Natural killer cell (primary cell): ENCODE results near the gene BRD9. TPM values are rescaled to one million over a fixed set of nuclear protein-coding genes. Genes with fewer than 3 reads are reported as not detected.
A peak's percentile ranks its signal among the peaks of the same experiment; 100 is the strongest.

Source experiments
- ATAC-seq, 3 donors: fragments of 150-1000 bp in 2 of 3; fragments of 200-7000 bp in 1 of 3; cut with Tn5 transposase; 1 replicate in 1 of 3; 2 replicates in 2 of 3; pipeline ENCODE4 v1.10.0; 2021; ENCODE audit warnings: mild to moderate bottlenecking in 2 of 3, moderate library complexity in 2 of 3
- DNase-seq, 2 donors: peaks; one replicate each; pipeline versions ENCODE4 v3.0.0 to v3.0.0-alpha.2; 2013 to 2021; ENCODE audit warnings: mixed read lengths in 1 of 2
- H3K27ac ChIP-seq: one replicate; pipeline ENCODE4 v1.5.1; 2013; ENCODE audit warnings: mild to moderate bottlenecking, low read length
- H3K27me3 ChIP-seq: one replicate; pipeline ENCODE4 v1.6.1; 2013; ENCODE audit warnings: low read length; ENCODE audit not compliant: control insufficient read depth, insufficient read depth
- H3K36me3 ChIP-seq: one replicate; pipeline ENCODE4 v1.6.1; 2013; ENCODE audit warnings: low read length; ENCODE audit not compliant: control insufficient read depth, insufficient read depth
- H3K4me1 ChIP-seq: one replicate; pipeline ENCODE4 v1.6.1; 2013; ENCODE audit warnings: low read length; ENCODE audit not compliant: control insufficient read depth, insufficient read depth
- H3K4me3 ChIP-seq: one replicate; pipeline ENCODE4 v1.5.1; 2013; ENCODE audit warnings: low read length
- H3K9me3 ChIP-seq: one replicate; pipeline ENCODE4 v1.6.1; 2013; ENCODE audit warnings: low read length; ENCODE audit not compliant: control insufficient read depth, insufficient read depth
- H3K27ac Mint-ChIP-seq, 2 donors: one replicate each; pipeline ENCODE4 v1.8.0; 2022; ENCODE audit warnings: mild to moderate bottlenecking in 2 of 2, mixed read lengths in 2 of 2, moderate library complexity in 1 of 2
- H3K27me3 Mint-ChIP-seq, 2 donors: one replicate each; pipeline ENCODE4 v1.8.0; 2022; ENCODE audit warnings: low read depth in 2 of 2, mixed read lengths in 2 of 2
- H3K36me3 Mint-ChIP-seq: one replicate; pipeline ENCODE4 v1.8.0; 2022; ENCODE audit warnings: mixed read lengths
- H3K4me1 Mint-ChIP-seq, 2 donors: one replicate each; pipeline ENCODE4 v1.8.0; 2022; ENCODE audit warnings: mixed read lengths in 2 of 2
- H3K4me3 Mint-ChIP-seq: one replicate; pipeline ENCODE4 v1.8.0; 2022; ENCODE audit warnings: mild to moderate bottlenecking, moderate library complexity, mixed read lengths
- H3K9me3 Mint-ChIP-seq, 2 donors: one replicate each; pipeline ENCODE4 v1.8.0; 2022; ENCODE audit warnings: mixed read lengths in 2 of 2
- WGBS: methylation state at CpG from one replicate; pipeline ENCODE4 v1.1.7; 2013; ENCODE audit warnings: missing lambda C conversion rate; ENCODE audit not compliant: insufficient coverage; 5-methylcytosine and 5-hydroxymethylcytosine counted together
- intact Hi-C: fragments of 100-400 bp; cut with micrococcal nuclease; formaldehyde crosslinking; loops from one replicate; pipeline ENCODE4 v1.14.2; 2022
- total RNA-seq, 4 donors: library from RNA; stranded (reverse); fragments of 120-200 nt in 1 of 4; gene quantifications; one replicate each; pipeline versions ENCODE4 v1.2.3 to v1.2.4, GENCODE V29; 2013 to 2022
- TF ChIP-seq, protein P1 (sequence below): fragments of 200-600 bp; IDR thresholded peaks from one replicate; pipeline ENCODE4 v1.8.0; 2022; ENCODE audit warnings: antibody characterized with exemption

The BRD9 gene
- total RNA-seq, 3 donors from 2014 or later (not counting 1 experiment from before 2014, with no cell fraction given): 59.7 to 80.0 (median 76.0) TPM

DNA sequence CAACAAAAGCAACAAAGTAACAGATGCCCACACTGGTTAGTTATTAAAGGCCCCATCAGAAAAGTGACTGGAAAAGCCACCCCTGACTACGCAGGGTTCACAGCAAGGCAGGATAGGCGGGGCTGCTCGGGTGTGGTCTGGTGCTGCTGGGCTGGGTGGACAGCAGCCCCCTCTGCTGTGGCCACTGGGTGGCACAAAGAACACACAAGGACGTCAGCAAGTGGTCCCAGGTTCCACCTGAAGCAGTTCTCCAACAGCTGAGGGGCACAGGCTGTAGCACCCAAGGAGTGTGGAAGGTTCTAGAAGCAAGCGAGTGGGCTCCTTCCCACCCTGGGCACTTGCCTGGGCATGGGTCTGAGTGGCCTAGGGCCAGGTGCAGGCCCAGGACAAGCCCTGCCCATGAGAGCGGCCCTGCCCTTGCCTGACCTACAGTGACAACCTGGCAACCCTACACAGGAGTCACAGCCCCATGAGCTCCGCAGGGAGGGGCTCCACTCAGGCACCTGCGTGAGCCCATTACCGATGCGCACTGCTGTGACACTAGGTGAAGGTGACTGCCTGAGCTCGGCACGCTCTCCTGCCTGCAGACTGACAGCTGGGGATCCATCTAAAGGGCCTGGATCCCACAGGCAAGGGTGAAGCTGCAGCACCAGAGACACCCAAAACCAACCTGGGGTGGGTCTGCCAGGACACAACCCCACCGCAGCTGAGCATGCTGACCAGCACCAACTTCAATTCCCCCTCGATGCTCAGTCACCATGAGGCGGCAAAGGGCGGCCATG, 8.1 kb downstream of the BRD9 start:
- Histone ChIP-seq H3K4me3 (no peak overlapping the region), H3K27me3 (no peaks in the 10 kb centered on the region), H3K27ac (no peak overlapping the region), H3K4me1 (peaks cover 7% of the 10 kb centered on the region), H3K36me3 (peaks cover 73% of the 10 kb centered on the region), H3K9me3 (peaks cover 11% of the 10 kb centered on the region)
- DNase-seq (no peak), ATAC-seq (no peak)
- H3K4me1 Mint-ChIP-seq: peaks cover 24 to 41% of the 10 kb centered on the region in 2 donors
- no peaks in the 10 kb centered on the region for H3K27me3 Mint-ChIP-seq
- WGBS: 94% methylated on average over 16 of the region's 16 CpGs
- intact Hi-C loops: no loop called here
- peaks cover 27% of the 10 kb centered on the region for H3K36me3 Mint-ChIP-seq
- no peak overlapping the region for H3K27ac Mint-ChIP-seq
- TF ChIP-seq, protein P1, sequence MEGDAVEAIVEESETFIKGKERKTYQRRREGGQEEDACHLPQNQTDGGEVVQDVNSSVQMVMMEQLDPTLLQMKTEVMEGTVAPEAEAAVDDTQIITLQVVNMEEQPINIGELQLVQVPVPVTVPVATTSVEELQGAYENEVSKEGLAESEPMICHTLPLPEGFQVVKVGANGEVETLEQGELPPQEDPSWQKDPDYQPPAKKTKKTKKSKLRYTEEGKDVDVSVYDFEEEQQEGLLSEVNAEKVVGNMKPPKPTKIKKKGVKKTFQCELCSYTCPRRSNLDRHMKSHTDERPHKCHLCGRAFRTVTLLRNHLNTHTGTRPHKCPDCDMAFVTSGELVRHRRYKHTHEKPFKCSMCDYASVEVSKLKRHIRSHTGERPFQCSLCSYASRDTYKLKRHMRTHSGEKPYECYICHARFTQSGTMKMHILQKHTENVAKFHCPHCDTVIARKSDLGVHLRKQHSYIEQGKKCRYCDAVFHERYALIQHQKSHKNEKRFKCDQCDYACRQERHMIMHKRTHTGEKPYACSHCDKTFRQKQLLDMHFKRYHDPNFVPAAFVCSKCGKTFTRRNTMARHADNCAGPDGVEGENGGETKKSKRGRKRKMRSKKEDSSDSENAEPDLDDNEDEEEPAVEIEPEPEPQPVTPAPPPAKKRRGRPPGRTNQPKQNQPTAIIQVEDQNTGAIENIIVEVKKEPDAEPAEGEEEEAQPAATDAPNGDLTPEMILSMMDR: no peak
- no peak overlapping the region for H3K4me3 Mint-ChIP-seq
- peaks cover 8 to 10% of the 10 kb centered on the region in 2 donors for H3K9me3 Mint-ChIP-seq

DNA sequence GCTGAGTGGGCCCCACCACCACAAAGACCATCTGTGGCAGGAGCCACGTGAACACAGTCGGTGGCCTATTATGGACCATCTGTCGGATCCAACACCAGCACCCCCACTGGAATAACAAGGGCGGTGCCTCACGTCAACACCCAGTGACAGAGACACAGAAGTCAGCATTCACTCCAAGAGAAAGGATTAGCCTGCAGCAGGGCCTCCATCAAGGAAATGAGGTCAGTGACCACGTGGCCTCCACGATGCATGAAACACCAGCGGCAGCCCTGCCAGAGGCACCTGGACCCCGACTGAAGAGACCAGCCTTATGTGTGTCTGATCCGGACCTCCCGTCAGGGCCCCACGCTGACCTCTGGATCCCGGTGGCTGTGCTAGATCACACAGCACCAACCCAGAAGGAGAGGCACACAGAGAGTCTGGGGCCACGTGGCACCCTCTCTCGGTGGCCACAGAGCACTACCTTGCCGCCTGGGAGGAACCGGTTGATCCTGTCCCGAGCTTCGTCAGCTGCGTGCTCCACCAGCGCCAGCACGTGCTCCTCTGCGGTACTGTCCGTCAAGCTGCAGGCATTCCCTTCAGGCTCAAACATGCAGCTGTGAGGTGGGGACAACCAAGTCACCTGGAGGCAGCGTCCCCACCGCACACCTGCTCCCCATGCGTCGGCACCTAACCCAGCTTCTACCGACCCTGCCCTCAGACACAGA, 9.0 kb downstream of the BRD9 start:
- no peak for ATAC-seq
- no peak overlapping the region for H3K4me3 ChIP-seq
- H3K27me3 Mint-ChIP-seq: no peaks in the 10 kb centered on the region
- intact Hi-C loops: no loop called here
- H3K36me3 Mint-ChIP-seq: peaks cover 21% of the 10 kb centered on the region
- peaks cover 24 to 41% of the 10 kb centered on the region in 2 donors for H3K4me1 Mint-ChIP-seq
- peak overlapping the region; percentile 83 to 93 for H3K27ac Mint-ChIP-seq
- H3K27ac ChIP-seq: no peak overlapping the region
- peaks cover 7% of the 10 kb centered on the region for H3K4me1 ChIP-seq
- peaks cover 11% of the 10 kb centered on the region for H3K9me3 ChIP-seq
- no peak overlapping the region for H3K4me3 Mint-ChIP-seq
- peaks cover 67% of the 10 kb centered on the region for H3K36me3 ChIP-seq
- H3K27me3 ChIP-seq: no peaks in the 10 kb centered on the region
- no peak for DNase-seq
- peaks cover 8 to 10% of the 10 kb centered on the region in 2 donors for H3K9me3 Mint-ChIP-seq
- TF ChIP-seq, protein P1: no peak
- WGBS: 98% methylated on average over 29 of the region's 29 CpGs

DNA sequence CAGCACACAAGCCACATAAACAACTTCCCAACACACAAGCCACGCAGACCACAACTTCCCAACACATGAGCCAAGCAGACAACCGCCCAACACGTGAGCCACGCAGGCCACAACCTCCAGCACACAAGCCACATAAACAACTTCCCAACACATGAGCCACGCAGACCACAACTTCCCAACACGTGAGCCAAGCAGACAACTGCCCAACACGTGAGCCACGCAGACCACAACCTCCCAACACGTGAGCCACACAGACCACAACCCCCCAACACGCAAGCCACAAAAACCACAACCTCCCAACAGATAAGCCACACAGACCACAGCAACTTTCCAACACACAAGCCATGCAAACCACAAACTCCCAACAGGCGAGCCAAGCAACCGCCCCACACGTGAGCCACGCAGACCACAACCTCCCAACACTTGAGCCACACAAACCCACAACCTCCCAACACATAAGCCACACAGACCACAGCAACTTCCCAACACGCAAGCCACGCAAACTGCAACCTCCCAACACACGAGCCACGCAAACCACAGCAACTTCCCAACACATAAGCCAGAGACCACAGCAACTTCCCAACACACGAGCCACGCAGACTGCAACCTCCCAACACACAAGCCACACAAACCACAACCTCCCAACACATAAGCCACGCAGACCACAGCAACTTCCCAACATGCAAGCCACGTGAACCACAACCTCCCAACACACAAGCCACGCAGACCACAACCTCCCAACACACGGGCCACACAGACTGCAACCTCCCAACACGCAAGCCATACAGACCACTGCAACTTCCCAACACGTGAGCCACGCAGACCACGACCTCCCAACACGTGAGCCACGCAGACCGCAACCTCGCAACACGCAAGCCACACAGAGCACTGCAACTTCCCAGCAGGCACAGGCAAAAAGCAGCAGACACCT, 10.1 kb downstream of the BRD9 start:
- H3K9me3 Mint-ChIP-seq: peaks cover 8 to 10% of the 10 kb centered on the region in 2 donors
- TF ChIP-seq, protein P1: no peak
- H3K27ac Mint-ChIP-seq: peak overlapping the region; percentile 83 to 93
- H3K9me3 ChIP-seq: peaks cover 11% of the 10 kb centered on the region
- H3K4me1 ChIP-seq: peaks cover 7% of the 10 kb centered on the region
- H3K4me3 ChIP-seq: no peak overlapping the region
- DNase-seq (peak in 1 of 2 donors; percentile 36), ATAC-seq (no peak)
- intact Hi-C loops: no loop called here
- H3K4me1 Mint-ChIP-seq: peaks cover 24 to 40% of the 10 kb centered on the region in 2 donors
- WGBS: 62% methylated on average over 33 of the region's 33 CpGs
- H3K4me3 Mint-ChIP-seq: peak overlapping the region; percentile 76
- peaks cover 13% of the 10 kb centered on the region for H3K36me3 Mint-ChIP-seq
- H3K27me3 Mint-ChIP-seq: no peaks in the 10 kb centered on the region
- no peaks in the 10 kb centered on the region for H3K27me3 ChIP-seq
- peaks cover 63% of the 10 kb centered on the region for H3K36me3 ChIP-seq
- H3K27ac ChIP-seq: no peak overlapping the region
